ENCODE data around the gene CARD9. TPM values are rescaled to one million over a fixed set of nuclear protein-coding genes. Genes with fewer than 3 reads are reported as not detected.

Gene CARD9
- polyA plus RNA-seq, 3 donors = 1.9 to 2.8 (median 2.1) TPM

- DNase-seq = no peak
Measured at GRCh38 chr9:136402067-136402466, 28.6 kb upstream of the CARD9 start.

GRCh38 chr9:136401173-136401922, 27.9 kb upstream of the CARD9 start:
- DNase-seq = no peak

GRCh38 chr9:136400038-136400834, 26.8 kb upstream of the CARD9 start, which contains the start of gene SNAPC4:
SNAPC4 (minus strand) TSS chr9:136400170; CDS start chr9:136398428, 1,742 bp downstream.
- peak; percentile 88 for DNase-seq

- no peak for DNase-seq
Measured at GRCh38 chr9:136399176-136400037, 25.9 kb upstream of the CARD9 start.

- no peak for DNase-seq
Measured at GRCh38 chr9:136398286-136398685, 24.8 kb upstream of the CARD9 start.

GRCh38 chr9:136397643-136398042, 24.2 kb upstream of the CARD9 start:
- DNase-seq = no peak

- no peak for DNase-seq
Measured at GRCh38 chr9:136396219-136396515, 22.7 kb upstream of the CARD9 start.

GRCh38 chr9:136395345-136396218, 22.1 kb upstream of the CARD9 start:
- DNase-seq = no peak

GRCh38 chr9:136395020-136395340, 21.5 kb upstream of the CARD9 start:
- DNase-seq = no peak

GRCh38 chr9:136394312-136395019, 21.0 kb upstream of the CARD9 start:
- no peak for DNase-seq

- DNase-seq = no peak
Measured at GRCh38 chr9:136393531-136393930, 20.1 kb upstream of the CARD9 start.

GRCh38 chr9:136392538-136393449, 19.3 kb upstream of the CARD9 start:
- DNase-seq = no peak

GRCh38 chr9:136391737-136392537, 18.5 kb upstream of the CARD9 start:
- DNase-seq = no peak

GRCh38 chr9:136389396-136389795, 15.9 kb upstream of the CARD9 start:
- no peak for DNase-seq

- DNase-seq = no peak
Measured at GRCh38 chr9:136387217-136387616, 13.7 kb upstream of the CARD9 start.

GRCh38 chr9:136386018-136386417, 12.5 kb upstream of the CARD9 start:
- DNase-seq = no peak

- DNase-seq = no peak
Measured at GRCh38 chr9:136385015-136385414, 11.5 kb upstream of the CARD9 start.

GRCh38 chr9:136383436-136383835, 10.0 kb upstream of the CARD9 start:
- DNase-seq = no peak

- DNase-seq = no peak
Measured at GRCh38 chr9:136381966-136382513, 8.6 kb upstream of the CARD9 start.

Measured in renal pelvis (tissue), 4 donors.